22Rv1 (cell line): ENCODE measurements around the gene ALDH7A1.

ENCODE experiments used
- ZFX ChIP-seq: fragments of 450-650 bp; IDR thresholded peaks from 2 replicates; pipeline ENCODE4 v1.6.1; 2017; ENCODE audit warnings: antibody characterized with exemption, borderline replicate concordance
- TF ChIP-seq, protein P1 (sequence below): fragments of 450-650 bp; IDR thresholded peaks from 2 replicates; pipeline ENCODE4 v1.5.1; 2017; ENCODE audit warnings: mild to moderate bottlenecking

DNA sequence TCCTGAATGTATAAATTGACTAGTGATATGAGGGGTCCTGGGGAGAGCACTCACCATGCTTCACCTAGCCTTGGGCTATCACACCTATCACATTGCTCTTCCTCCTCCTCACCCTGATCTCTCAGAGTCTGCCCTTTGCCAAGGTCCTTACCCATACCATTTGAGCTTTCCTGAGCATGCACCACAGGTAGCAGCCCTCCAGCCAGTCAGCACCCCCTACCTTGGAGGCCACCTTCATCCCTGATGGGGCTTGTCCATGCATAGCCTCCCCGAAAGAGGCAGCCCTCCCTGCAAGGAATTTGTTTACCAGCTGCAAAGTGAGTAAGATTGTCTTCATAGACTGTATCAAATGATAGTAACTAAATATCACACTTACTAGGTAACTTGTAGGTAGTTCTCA is 83.1 kb downstream of the ALDH7A1 start:
- TF ChIP-seq, protein P1, sequence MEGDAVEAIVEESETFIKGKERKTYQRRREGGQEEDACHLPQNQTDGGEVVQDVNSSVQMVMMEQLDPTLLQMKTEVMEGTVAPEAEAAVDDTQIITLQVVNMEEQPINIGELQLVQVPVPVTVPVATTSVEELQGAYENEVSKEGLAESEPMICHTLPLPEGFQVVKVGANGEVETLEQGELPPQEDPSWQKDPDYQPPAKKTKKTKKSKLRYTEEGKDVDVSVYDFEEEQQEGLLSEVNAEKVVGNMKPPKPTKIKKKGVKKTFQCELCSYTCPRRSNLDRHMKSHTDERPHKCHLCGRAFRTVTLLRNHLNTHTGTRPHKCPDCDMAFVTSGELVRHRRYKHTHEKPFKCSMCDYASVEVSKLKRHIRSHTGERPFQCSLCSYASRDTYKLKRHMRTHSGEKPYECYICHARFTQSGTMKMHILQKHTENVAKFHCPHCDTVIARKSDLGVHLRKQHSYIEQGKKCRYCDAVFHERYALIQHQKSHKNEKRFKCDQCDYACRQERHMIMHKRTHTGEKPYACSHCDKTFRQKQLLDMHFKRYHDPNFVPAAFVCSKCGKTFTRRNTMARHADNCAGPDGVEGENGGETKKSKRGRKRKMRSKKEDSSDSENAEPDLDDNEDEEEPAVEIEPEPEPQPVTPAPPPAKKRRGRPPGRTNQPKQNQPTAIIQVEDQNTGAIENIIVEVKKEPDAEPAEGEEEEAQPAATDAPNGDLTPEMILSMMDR, result no peak
- TF ChIP-seq ZFX, result no peak
